Transverse colon (tissue), 4 donors: ENCODE measurements around the gene ZNF687. TPM values are rescaled to one million over a fixed set of nuclear protein-coding genes. Genes with fewer than 3 reads are reported as not detected.

Experiments used
- DNase-seq: peaks from one replicate; pipeline ENCODE4 v3.0.0-alpha.2; 2019
- H3K27ac ChIP-seq, 4 donors: fragments of 200-600 bp; sonication (generic); 2 replicates each; pipeline ENCODE4 v1.5.1; 2016 to 2018; ENCODE audit warnings: inconsistent platforms in 4 of 4
- H3K27me3 ChIP-seq: fragments of 200-600 bp; sonication (generic); 2 replicates; pipeline ENCODE4 v1.5.1; 2017; ENCODE audit warnings: inconsistent platforms
- H3K36me3 ChIP-seq, 4 donors: fragments of 200-600 bp; sonication (generic); 2 replicates each; pipeline ENCODE4 v1.5.1; 2017 to 2019; ENCODE audit warnings: inconsistent platforms in 4 of 4
- H3K4me1 ChIP-seq, 4 donors: fragments of 200-600 bp; sonication (generic); 2 replicates each; pipeline ENCODE4 v1.5.1; 2017 to 2020; ENCODE audit warnings: inconsistent platforms in 4 of 4
- H3K4me3 ChIP-seq, 4 donors: fragments of 200-600 bp; sonication (generic); 1 replicate in 1 of 4; 2 replicates in 3 of 4; pipeline versions ENCODE4 v1.5.1 to v1.6.1; 2017 to 2019; ENCODE audit warnings: inconsistent platforms in 4 of 4
- H3K9me3 ChIP-seq, 2 donors: fragments of 200-600 bp; sonication (generic); 2 replicates each; pipeline ENCODE4 v1.5.1; 2017 to 2019; ENCODE audit warnings: inconsistent platforms in 2 of 2
- CTCF ChIP-seq, 5 experiments: fragments of 200-600 bp in 3 of 5; fragments of 450-650 bp in 2 of 5; sonication (generic) in 3 of 5; IDR thresholded peaks; 1 replicate in 2 of 5; 2 replicates in 3 of 5; pipeline ENCODE4 v1.5.1; 2016 to 2017; ENCODE audit warnings: antibody characterized with exemption in 5 of 5, inconsistent platforms in 3 of 5, mild to moderate bottlenecking in 2 of 5, moderate library complexity in 1 of 5
- EP300 ChIP-seq: sonication (generic); formaldehyde crosslinking; IDR thresholded peaks from one replicate; pipeline ENCODE4 v1.6.1; 2017; ENCODE audit warnings: antibody characterized with exemption, low read depth
- POLR2A ChIP-seq: fragments of 450-650 bp; IDR thresholded peaks from one replicate; pipeline ENCODE4 v1.6.1; 2016; ENCODE audit warnings: antibody characterized with exemption, mild to moderate bottlenecking, moderate library complexity
- POLR2AphosphoS5 ChIP-seq, 3 donors: sonication (generic); formaldehyde crosslinking; IDR thresholded peaks; one replicate each; pipeline ENCODE4 v1.6.1; 2016; ENCODE audit warnings: antibody characterized with exemption in 3 of 3
- WGBS, 2 donors: methylation state at CpG; one replicate each; pipeline ENCODE4 v1.1.5; 2018; ENCODE audit warnings: low coverage in 1 of 2; 5-methylcytosine and 5-hydroxymethylcytosine counted together
- in situ Hi-C, 4 donors: fragments of 200-750 bp; cut with MboI; loops; one replicate each; pipeline versions ENCODE4 v1.15.0 to v1.15.1; 2017; ENCODE audit warnings: low sequenced_read_pairs in 3 of 4, low pct_ligation_motif_present in 1 of 4, low pct_unique_long_range_greater_than_20kb in 1 of 4
- intact Hi-C: fragments of 100-400 bp; cut with DNase I; formaldehyde crosslinking; loops from one replicate; pipeline ENCODE4 v1.15.1; 2023; ENCODE audit warnings: low total_unique reads
- total RNA-seq, 4 donors: library from RNA; depleted of rRNA; stranded (reverse); fragments of >200 nt; gene quantifications; one replicate each; pipeline ENCODE4 v1.1.0, GENCODE V29; 2016

ZNF687 gene
- total RNA-seq, 4 donors from 2014 or later = 24.5 to 41.9 (median 31.5) TPM

DNA sequence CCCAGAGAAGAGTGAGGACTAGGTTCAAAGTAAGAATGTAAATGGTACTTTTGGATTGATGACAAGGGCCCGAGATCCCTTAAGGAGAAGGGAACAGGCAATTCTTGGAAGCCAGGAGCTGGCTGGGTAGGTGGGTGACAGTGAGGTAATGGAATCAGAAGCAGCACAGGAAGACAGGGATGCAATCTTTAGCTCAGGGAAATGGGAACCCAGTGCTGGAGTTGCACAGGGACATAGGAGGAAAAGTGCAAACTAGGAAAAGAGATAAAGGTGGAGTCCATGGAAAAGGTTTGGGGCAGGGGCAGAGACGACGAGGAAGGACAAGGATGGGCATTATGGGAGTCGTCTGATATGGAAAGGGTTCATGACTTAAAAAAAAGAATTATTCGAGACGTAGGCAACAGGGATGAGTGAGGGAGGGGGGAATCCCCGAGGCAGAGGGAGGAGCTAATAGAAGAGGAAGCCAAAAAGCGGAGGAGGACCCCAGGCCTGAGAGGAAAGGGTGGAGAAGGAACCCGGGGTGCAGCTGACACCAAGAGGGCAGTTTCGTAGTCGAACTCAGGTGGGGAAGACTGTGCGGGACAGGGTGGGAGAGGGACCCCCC is 44.6 kb downstream of the ZNF687 start:
- H3K27me3 ChIP-seq = no peaks in the 10 kb centered on the region
- WGBS, 2 donors = 1% methylated on average over 9 to 12 of the region's 12 CpGs
- in situ Hi-C loops (no loop called here), intact Hi-C loops (no loop called here)
- peak overlapping the region; percentile 91 to 94 (median 93) for H3K27ac ChIP-seq
- peaks cover 6 to 29% (median 25%) of the 10 kb centered on the region in 4 donors for H3K4me1 ChIP-seq
- TF ChIP-seq POLR2A (no peak), POLR2AphosphoS5 (IDR thresholded peaks at IDR 0.05) (no peak), CTCF (IDR thresholded peaks at IDR 0.05) (no peak), EP300 (no peak)
- H3K4me3 ChIP-seq = peak overlapping the region; percentile 77 to 95 (median 90)
- H3K36me3 ChIP-seq = peaks cover 0 to 8% (median 3%) of the 10 kb centered on the region in 4 donors
- no peaks in the 10 kb centered on the region for H3K9me3 ChIP-seq
- DNase-seq = peak; percentile 57

GRCh38 chr1:151327223-151327902 is 45.3 kb downstream of the ZNF687 start, which contains the start of gene PI4KB:
TSS of gene PI4KB (minus strand) at chr1:151327416. CDS start at chr1:151316481, 10,935 bp downstream.
- TF ChIP-seq CTCF (IDR thresholded peaks at IDR 0.05) = no peak
- peak; percentile 62 to 72 (median 62) for TF ChIP-seq POLR2AphosphoS5 (IDR thresholded peaks at IDR 0.05)
- TF ChIP-seq POLR2A = peak; percentile 51
- no peak for TF ChIP-seq EP300
- intact Hi-C loops (no loop called here), in situ Hi-C loops (no loop called here)
- Histone ChIP-seq H3K27me3 (no peaks in the 10 kb centered on the region), H3K27ac (peak within 1 kb of the TSS; percentile 91 to 94 (median 93)), H3K4me3 (peak within 1 kb of the TSS; percentile 77 to 95 (median 90)), H3K4me1 (peaks cover 6 to 29% (median 25%) of the 10 kb centered on the region in 4 donors), H3K9me3 (no peaks in the 10 kb centered on the region), H3K36me3 (peaks cover 0 to 6% (median 0%) of the 10 kb centered on the region in 4 donors)
- peak; percentile 94 for DNase-seq
- 0 to 1% methylated on average over 16 to 37 of the region's 40 CpGs for WGBS, 2 donors

DNA sequence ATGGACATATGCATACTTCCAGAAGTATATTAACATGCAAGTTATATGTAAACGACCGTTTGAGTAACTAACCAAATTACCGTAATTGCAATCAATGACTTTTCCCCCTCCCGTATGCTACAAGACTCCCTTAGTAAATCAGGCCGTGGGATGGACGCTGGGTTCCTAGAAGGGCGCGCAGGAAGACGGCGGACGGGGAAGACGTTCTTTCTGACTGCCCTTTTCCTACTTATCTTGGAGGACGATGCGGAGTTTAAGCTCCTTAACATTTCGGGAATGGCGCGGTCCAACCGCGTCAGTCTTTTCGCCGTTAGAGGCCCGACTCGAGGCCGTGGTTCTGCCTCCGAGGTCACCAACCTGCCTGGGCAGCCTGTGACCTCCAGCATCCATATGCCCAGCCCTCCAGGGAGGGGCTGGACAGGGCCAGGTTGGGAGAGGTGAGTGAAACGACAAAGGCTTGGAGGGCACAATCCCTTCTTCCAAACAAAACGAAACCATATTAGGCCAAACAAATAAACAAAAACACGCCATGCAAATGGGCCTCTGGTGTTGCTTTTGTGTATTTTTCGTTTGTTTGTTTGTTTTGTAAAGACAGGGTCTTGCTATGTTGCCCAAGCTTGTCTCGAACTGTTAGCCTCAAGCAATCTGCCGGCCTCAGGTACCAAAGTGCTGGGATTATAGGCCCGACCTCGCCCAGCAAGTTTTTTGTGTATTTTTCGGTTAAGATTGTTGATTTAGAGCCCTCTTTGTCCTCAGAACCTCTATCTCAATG is 46.0 kb downstream of the ZNF687 start:
- no peaks in the 10 kb centered on the region for H3K36me3 ChIP-seq
- H3K4me3 ChIP-seq = peak overlapping the region; percentile 23 to 95 (median 84)
- peaks cover 6 to 29% (median 25%) of the 10 kb centered on the region in 4 donors for H3K4me1 ChIP-seq
- intact Hi-C loops (no loop called here), in situ Hi-C loops (no loop called here)
- 21 to 68% methylated on average over 7 to 34 of the region's 34 CpGs for WGBS, 2 donors
- DNase-seq = peak; percentile 26
- no peak for TF ChIP-seq CTCF (IDR thresholded peaks at IDR 0.05)
- TF ChIP-seq POLR2AphosphoS5 (IDR thresholded peaks at IDR 0.05) = no peak
- no peaks in the 10 kb centered on the region for H3K27me3 ChIP-seq
- no peaks in the 10 kb centered on the region for H3K9me3 ChIP-seq
- H3K27ac ChIP-seq = peak overlapping the region; percentile 91 to 94 (median 93)

GRCh38 chr1:151334822-151335221 is 52.7 kb downstream of the ZNF687 start:
- H3K4me3 ChIP-seq = no peak overlapping the region
- DNase-seq = no peak
- H3K4me1 ChIP-seq = no peaks in the 10 kb centered on the region
- 87 to 93% methylated on average over 5 of the region's 5 CpGs for WGBS, 2 donors
- in situ Hi-C loops = no loop called here
- intact Hi-C loops = no loop called here
- no peak overlapping the region for H3K27ac ChIP-seq
- no peaks in the 10 kb centered on the region for H3K27me3 ChIP-seq
- H3K36me3 ChIP-seq = no peaks in the 10 kb centered on the region
- no peaks in the 10 kb centered on the region for H3K9me3 ChIP-seq
- TF ChIP-seq POLR2A = no peak
- TF ChIP-seq CTCF (IDR thresholded peaks at IDR 0.05) = no peak
